ENCODE data around the gene DEF6. TPM values are rescaled to one million over a fixed set of nuclear protein-coding genes. Genes with fewer than 3 reads are reported as not detected.

Gene DEF6
- total RNA-seq, 1 experiment from 2014 or later, result 5.6 TPM

- no peaks in the 10 kb centered on the region for H4K20me1 ChIP-seq (ENCODE audit: control insufficient read depth, insufficient read depth, insufficient read length)
- no peak for DNase-seq
- H2BK12ac ChIP-seq (ENCODE audit: insufficient read length, low read depth, low read length), result no peak overlapping the region
- no peak overlapping the region for H2BK5ac ChIP-seq (ENCODE audit: insufficient read length, low read length)
- no peak overlapping the region for H2AFZ ChIP-seq (ENCODE audit: low read length)
- H3K4me1 Mint-ChIP-seq, result no peaks in the 10 kb centered on the region
- no peaks in the 10 kb centered on the region for H3K79me2 ChIP-seq (ENCODE audit: insufficient read depth, low read length)
- H3K4me3 Mint-ChIP-seq, result no peak overlapping the region
- no peak overlapping the region for H3K4ac ChIP-seq (ENCODE audit: low read depth, low read length)
- H3K9me3 Mint-ChIP-seq, result no peaks in the 10 kb centered on the region
- no peak overlapping the region for H3K23ac ChIP-seq (ENCODE audit: insufficient read length, low read depth, low read length)
- H3K27ac ChIP-seq (ENCODE audit: insufficient read length, low read depth, low read length), result no peak overlapping the region
- H3K56ac ChIP-seq (ENCODE audit: insufficient read length, low read depth, low read length), result no peak overlapping the region
- H4K91ac ChIP-seq (ENCODE audit: insufficient read length, low read depth, low read length), result no peak overlapping the region
- TF ChIP-seq CTCF (conservative IDR thresholded peaks at IDR 0.05), result no peak
- H3T11ph ChIP-seq (ENCODE audit: low read length), result no peak overlapping the region
- no peaks in the 10 kb centered on the region for H3K23me2 ChIP-seq (ENCODE audit: insufficient read length, low read depth, low read length, poor library complexity, severe bottlenecking)
- no peak overlapping the region for H2BK120ac ChIP-seq (ENCODE audit: low read depth, low read length, poor library complexity, severe bottlenecking)
- H3K4me2 ChIP-seq (ENCODE audit: insufficient read depth, insufficient read length, low read length), result no peak overlapping the region
- H4K5ac ChIP-seq (ENCODE audit: insufficient read length, low read depth, low read length), result no peak overlapping the region
- H2AK5ac ChIP-seq (ENCODE audit: insufficient read length, low read length), result no peak overlapping the region
- peaks cover 2 to 30% (median 13%) of the 10 kb centered on the region in 3 experiments; a peak in 6 of 7 replicates for H3K36me3 Mint-ChIP-seq (ENCODE audit: insufficient read depth in 1 of 3, low read depth in 3 of 3)
- H3K18ac ChIP-seq (ENCODE audit: insufficient read length, low read depth, low read length), result no peak overlapping the region
- H2BK20ac ChIP-seq (ENCODE audit: low read depth, low read length, poor library complexity, severe bottlenecking), result no peak overlapping the region
- no peak overlapping the region for H4K8ac ChIP-seq (replicated peaks; ENCODE audit: insufficient read length, low read depth, low read length)
- WGBS (ENCODE audit: extremely low coverage, insufficient read length, low lambda C conversion rate), result no CpG with 5 or more reads among the region's 4 CpGs
- no peaks in the 10 kb centered on the region for H3K9me3 ChIP-seq (ENCODE audit: control insufficient read depth, low read depth, low read length)
- no peaks in the 10 kb centered on the region; the same call in 1 of the 2 replicates for H3K27me3 Mint-ChIP-seq (ENCODE audit: low read depth)
- H3K9ac ChIP-seq (ENCODE audit: extremely low read depth, insufficient read length, low read length), result no peak overlapping the region
- H3K14ac ChIP-seq (ENCODE audit: insufficient read depth, low read length), result no peak overlapping the region
- H2BK15ac ChIP-seq (ENCODE audit: low read depth, low read length), result no peak overlapping the region
- H3K4me1 ChIP-seq (ENCODE audit: insufficient read depth, low read length), result no peaks in the 10 kb centered on the region
- no peaks in the 10 kb centered on the region for H3K79me1 ChIP-seq (ENCODE audit: insufficient read depth, low read depth, low read length, poor library complexity, severe bottlenecking)
- H3K27ac Mint-ChIP-seq, result no peak overlapping the region
- no peaks in the 10 kb centered on the region for H3K27me3 ChIP-seq (ENCODE audit: insufficient read depth, low read length)
Observed at GRCh38 chr6:35280903-35281302, 16.7 kb upstream of the DEF6 start.
